Fibroblast of skin of scalp (primary cell): ENCODE data around the gene NTN5.
"Not testable (repeated sequence)": the region's sequence is repeated elsewhere in the genome, so short reads cannot be mapped to it uniquely, and the experiment has no call there.

Source experiments
- DNase-seq: peaks from one replicate; pipeline ENCODE4 v3.0.0-alpha.2; 2013

NTN5 gene

GRCh38 chr19:48669903-48670668, 2.7 kb downstream of the NTN5 start:
- DNase-seq = no peak

GRCh38 chr19:48668761-48669160, 4.1 kb downstream of the NTN5 start:
- no peak for DNase-seq

DNA sequence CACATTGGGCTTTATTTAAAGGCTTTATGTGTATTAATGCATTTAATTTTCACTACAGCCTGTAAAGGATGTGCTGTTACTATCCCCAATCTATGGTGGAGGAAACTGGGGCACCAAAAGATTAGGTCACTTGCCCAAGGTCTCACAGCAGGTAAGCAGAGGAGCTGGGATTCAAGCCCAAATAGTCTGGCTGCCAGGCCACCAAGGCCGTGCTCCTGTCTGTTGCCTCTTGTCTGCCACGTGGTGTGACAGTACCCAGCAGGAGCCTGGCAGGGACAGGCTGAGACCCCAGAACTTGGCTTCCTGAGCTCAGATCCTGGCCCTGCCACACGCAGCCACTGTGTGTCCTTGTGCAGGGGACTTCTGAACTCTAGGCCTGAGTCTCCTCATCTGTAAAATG, 4.5 kb downstream of the NTN5 start:
- no peak for DNase-seq

DNA sequence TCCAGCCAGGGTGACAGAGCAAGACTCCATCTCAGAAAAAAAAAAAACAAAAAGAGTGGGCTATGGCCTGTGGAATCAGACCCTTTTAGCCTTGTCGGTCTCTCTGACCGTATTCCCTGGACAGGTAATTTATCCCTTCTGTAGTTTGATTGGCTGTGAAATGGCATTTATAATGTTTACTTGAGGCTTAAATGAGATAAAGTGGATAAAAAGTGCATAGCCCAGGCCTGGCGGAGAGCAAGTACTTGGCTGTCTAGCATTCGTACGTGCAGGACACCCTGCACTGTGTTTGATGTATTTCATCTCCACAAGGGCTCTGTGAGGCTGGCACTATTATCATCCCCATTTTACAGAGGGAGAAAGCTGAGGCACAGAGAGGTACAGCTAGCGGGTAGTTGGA, 7.0 kb downstream of the NTN5 start:
- DNase-seq = no peak

DNA sequence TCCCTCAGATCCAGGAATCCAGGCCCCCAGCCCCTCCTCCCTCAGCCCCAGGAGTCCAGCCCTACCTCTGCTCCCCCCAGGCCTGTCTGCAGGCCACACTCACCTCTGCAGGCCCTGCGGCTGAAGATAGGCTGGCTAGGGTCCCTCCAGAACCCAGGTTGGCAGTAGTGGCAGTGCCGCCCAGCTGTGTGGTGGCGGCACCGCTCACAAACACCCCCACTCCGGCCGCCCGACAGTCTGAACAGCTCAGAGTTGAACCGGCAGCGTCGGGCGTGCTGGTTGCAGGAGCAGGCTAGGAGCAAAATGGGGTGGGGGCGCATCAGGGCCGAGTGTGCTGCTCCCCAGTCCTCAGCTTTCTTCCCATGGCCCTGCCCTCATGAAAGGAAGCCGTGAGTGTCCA, 8.3 kb downstream of the NTN5 start:
- no peak for DNase-seq

DNA sequence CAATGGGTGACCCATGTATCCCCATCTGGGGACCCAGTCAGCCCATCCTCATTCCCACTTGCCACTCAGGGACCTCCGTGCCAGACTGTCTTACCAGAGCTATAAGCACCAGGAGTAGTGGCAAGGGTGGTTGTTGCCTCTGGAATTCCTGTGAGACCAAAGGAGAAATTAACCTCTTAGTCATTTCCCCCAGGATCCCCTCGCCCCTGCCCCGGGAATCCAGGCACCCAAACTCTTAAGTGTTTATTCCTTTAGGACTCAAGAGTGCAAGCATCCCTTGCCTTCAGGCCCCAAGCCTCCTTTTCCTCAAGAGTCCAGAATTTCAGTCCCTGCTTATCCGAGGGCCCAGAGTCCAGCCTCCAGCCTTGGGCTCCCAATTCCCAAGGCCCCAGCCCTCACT, 9.2 kb downstream of the NTN5 start:
- no peak for DNase-seq

DNA sequence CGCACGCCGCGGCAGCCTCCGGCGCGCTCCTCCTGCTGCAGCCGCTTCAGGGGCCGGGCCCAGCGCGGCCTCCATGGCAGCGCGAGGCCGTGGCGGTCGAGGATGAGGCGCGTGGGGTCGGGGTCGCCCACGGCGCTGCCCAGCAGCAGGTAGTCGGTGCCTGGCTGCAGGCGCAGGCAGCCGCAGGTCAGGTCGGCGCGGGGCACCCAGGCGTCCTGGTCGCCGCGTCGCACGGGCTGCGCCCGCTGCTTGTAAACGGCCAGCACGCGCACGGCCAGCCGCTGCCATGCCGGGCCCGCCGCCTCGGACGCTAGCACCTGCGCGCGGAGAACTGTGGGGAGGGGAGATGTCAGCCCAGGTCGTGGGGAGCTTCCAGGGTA, 11.1 kb downstream of the NTN5 start:
- DNase-seq = no peak

GRCh38 chr19:48660852-48661710, 11.7 kb downstream of the NTN5 start:
- DNase-seq = peak; percentile 88

DNA sequence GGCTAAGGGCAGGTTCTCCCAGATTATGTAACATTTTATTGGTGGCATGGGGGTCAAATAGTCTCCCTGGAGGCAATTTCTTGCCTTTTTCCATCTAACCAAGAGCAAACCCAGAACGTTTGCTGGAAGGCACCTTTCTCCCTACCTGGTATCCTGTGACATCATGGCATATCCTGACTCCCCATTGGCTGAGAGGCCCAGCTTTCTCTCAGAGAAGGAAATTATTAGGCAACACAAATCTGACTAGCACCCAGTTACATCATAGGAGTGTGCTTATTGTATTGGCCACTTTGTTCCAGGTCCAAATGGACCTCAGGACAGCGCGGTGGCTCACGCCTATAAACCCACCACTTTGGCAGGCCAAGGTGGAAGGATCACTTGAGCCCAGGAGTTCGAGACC, 13.0 kb downstream of the NTN5 start:
- DNase-seq = no peak

GRCh38 chr19:48658483-48658882, 14.3 kb downstream of the NTN5 start:
- DNase-seq = no peak

DNA sequence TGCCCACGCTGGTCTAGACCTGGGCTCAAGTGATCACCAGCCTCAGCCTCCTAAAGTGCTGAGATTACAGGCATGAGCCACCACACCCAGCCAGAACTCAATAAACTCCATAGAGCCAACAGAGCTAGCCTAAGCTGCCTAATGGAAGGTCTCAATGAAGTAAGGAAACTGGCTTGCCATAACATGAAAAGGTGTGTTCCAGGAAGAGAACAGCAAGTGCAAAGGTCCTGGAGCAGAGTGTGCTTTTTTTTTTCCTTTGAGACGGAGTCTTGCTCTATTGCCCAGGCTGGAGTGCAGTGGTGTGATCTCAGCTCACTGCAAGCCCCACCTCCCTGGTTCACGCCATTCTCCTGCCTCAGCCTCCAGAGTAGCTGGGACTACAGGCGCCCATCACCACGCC, 15.0 kb downstream of the NTN5 start:
- DNase-seq = not testable (repeated sequence)

DNA sequence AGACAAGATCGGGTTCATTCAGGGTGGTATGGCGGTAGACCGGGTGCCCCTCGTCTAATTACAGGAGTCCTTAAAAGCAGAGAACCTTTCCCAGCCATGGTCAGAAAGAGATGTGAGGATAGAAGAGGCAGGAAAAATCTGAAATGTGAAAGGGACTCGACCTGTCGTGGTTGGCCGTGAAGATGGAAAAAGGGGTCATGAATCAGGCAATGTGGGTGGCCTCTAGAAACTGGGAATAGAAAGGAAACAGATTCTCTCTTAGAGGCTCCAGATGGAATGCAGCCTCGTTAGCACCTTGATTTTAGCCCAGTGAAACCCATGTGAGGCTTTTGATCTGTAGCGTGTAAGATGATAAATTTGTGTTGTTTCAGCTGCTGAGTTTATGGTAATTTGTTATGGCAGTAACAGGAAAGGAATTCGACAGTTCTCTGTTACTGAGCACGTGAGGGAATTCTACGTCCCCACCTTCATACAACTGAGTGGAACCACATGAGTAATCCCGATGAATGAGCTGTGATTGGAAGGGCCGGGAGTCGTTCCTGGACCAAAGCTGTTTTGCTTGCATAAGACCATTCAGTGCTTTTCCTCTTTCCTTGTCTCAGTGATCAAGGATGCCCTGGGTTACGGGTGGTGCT, 15.9 kb downstream of the NTN5 start:
- peak; percentile 78 for DNase-seq

GRCh38 chr19:48654299-48655059, 18.3 kb downstream of the NTN5 start:
- DNase-seq = no peak

DNA sequence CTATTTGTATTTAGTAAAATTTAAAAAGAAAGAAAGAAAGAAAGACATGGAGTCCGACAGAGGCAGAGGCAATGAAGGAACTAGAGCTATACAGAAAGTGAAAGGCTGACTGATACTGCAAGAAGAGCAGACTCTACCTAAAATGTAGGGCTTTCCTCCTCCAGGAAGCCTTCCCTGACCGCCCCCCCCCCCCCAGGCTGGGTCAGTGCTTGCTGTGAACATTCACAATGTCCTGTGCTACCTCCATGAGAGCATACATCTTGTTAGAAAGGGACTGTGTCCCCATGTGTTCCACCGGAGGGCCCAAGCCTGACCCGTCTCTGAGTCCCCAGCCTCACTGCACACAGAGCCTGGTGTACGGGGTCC, 21.2 kb downstream of the NTN5 start:
- DNase-seq = no peak

- no peak for DNase-seq
These were observed 21.7 kb downstream of the NTN5 start for GRCh38 chr19:48650974-48651682.

- DNase-seq = no peak
These were observed 24.7 kb downstream of the NTN5 start for GRCh38 chr19:48648134-48648533.

- no peak for DNase-seq
These were observed 26.0 kb downstream of the NTN5 start for GRCh38 chr19:48646722-48647216.

- peak; percentile 83 for DNase-seq
These were observed 26.7 kb downstream of the NTN5 start, which contains the start of gene CA11 for GRCh38 chr19:48646001-48646721. CA11 (minus strand) TSS chr19:48646187; CDS start chr19:48645632, 555 bp downstream.

GRCh38 chr19:48645620-48646000, 27.2 kb downstream of the NTN5 start:
- no peak for DNase-seq

GRCh38 chr19:48644839-48645619, 27.8 kb downstream of the NTN5 start:
- DNase-seq = peak; percentile 70
